HG03139 (cell line): ENCODE measurements around the gene GJD2.

Source experiments
- ATAC-seq: cut with Tn5 transposase; IDR thresholded peaks from one replicate; pipeline ENCODE4 v1.9.1; 2021; ENCODE audit not compliant: unreplicated experiment

GJD2 gene

GRCh38 chr15:34726406-34727100 lies 28.2 kb downstream of the GJD2 start:
- ATAC-seq = no peak

DNA sequence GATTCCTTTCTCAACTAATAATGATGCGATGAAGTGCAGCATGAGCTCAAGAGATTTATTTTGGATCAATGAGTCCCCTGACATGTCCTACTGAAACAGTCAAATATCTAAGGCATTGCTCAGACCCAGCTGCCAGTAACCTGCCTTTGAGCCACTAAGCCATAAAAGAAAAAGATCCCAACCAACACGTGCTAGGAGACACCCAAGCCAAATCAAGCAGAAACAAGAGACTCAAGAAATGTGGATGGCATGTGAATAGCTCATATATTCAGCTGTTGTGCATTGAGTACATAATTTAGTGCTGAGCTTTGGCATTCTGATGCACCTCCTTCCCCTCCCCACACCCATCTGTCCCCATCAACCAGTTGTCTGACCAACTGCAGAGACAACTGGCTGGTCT lies 29.2 kb downstream of the GJD2 start:
- no peak for ATAC-seq

- ATAC-seq = no peak
These were observed 30.3 kb downstream of the GJD2 start for GRCh38 chr15:34724481-34724880.

DNA sequence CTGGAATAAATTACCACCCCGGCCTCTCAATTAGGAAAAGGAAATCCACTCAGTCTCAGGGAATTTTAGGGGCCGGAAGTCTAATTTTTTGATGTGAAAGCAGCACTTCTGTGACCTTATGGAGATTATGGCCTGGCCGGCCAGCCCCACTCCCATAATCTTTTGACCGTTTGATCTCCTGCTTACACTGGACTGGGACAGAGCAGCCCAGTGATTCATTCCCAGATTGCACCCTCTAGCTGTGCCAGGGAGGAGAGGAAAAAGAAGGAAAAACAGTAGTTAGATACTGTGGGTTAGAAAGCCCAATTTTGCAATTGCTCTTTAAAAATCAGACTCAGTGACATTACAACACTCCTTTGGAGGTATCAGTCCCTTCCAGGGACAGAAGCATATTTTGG lies 32.4 kb downstream of the GJD2 start:
- ATAC-seq = no peak

DNA sequence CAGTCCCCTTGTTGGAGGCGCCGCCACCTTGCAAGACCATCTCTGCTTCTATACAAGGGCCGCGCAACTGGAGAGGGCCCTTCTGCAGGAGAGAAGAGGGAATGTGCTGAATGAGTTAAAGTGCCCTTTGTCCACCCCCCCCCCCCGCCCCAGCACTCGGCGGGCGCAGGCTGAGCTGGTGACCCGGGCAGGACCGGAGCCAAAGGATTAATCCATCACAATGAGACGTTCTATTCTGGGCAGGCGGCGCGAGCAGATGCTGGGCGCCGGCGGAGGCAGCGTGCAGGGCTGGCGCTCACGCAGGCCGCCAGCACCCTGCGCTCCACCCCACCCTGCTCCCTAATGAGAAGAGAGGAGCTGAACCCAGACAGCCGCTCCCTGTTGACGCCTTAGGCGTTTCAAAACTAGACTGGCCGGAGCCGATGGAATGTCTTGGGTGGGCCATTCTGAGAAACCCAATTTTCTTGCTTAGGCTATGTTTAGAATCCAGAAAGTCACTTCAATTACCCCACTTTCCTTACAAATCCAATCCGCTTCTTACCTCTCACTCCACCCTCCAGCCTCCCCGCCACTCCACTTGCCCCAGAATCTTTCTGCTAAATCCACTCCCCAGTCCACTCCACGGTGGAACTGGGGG lies 32.9 kb downstream of the GJD2 start:
- ATAC-seq = no peak

GRCh38 chr15:34721157-34721801 lies 33.5 kb downstream of the GJD2 start:
- ATAC-seq = no peak

DNA sequence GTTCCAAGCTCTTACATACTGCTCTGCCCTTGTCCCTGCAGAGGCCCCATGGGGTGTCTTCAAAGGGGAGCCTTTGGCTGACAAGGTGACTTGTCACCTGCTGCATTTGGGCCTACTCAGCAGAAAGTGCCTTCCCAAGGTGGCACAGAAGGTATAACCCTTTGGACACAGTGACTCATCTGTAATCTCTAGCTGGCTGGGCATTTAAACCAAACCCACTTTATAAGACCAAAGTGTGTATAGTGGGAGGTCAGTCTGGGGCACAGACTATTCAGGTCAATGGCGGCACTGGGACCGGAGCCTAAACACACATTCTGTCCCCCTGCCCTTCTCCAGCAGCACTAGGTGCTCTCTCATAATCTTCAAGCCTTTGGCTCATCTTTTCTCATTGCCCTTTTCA lies 35.1 kb downstream of the GJD2 start:
- no peak for ATAC-seq

DNA sequence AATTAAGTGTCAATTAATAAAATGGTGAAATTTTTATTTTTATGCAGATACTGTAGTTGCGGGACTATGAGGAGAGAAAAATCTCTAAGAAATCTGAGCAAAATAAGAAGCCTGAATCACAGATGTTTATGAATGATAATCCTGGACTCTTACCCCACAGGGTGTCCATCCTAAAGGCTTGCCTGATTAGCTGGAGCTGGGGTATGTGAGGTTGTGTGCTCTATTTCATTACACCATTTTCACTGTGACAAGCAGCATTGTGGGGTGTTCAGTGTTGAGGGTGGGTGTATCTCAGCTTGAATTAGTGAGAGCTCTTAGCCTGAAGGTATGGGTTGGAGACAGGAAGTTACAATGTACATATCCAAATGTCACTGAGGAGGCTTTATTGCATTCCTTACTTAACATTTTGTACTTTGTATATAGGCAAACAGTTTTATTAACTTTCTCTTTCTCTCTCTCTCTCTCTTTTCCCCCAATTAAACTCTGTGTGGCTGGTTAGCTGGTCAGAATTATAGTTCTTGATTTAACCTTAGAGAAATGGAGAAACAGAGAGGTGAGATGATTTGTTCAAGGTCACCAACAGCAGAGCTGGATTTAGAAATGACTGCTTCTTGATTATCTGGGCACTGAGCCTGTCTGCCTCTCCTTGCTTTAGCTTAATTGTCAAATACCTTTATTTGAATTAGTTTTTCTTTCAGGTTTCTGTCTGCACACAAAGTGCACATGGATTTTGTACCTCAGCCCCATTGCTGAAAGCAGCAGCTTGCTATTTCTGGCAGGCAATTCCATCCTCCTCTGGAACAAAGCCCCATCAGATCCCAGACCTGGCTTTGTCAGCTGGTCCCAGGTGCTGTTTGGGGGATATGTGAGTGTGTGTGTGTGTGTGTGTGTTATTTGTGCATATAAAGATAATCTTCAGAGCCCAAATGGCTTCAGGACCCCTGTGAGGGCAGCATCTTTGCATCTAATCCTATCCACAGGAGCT lies 35.8 kb downstream of the GJD2 start:
- no peak for ATAC-seq

- ATAC-seq = no peak
These were observed 37.1 kb downstream of the GJD2 start for GRCh38 chr15:34717729-34718128.

- ATAC-seq = no peak
These were observed 38.7 kb downstream of the GJD2 start for GRCh38 chr15:34716111-34716510.

DNA sequence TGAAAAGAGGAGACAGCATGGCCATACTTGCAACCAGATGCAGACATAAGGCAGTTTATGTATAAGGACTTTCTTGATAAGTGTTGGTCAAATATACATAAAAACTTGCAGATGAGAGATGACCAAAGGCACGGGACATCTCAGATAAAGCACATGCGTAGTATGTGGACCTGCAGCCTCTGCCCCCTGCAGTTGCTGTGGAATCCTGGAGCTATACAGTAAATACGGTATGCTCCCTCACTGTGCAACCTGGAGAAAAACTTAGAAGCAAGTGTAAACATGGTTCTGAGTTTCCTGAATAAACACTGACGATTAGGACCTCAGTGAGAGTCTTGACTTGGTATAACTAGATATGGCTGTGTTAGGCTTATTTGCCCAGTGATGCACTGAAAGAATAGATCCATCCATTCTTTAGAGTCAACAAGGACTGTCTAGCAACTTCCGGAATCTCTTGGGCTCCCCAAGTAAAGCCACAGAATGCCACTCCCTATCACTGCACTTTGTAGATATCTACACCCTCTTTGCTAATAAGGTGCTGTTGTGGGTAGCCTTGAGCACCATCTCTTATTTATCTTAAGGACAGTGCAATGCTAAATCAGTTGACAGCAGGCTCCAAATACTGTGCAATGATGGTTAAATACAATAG lies 40.2 kb downstream of the GJD2 start:
- ATAC-seq = no peak

DNA sequence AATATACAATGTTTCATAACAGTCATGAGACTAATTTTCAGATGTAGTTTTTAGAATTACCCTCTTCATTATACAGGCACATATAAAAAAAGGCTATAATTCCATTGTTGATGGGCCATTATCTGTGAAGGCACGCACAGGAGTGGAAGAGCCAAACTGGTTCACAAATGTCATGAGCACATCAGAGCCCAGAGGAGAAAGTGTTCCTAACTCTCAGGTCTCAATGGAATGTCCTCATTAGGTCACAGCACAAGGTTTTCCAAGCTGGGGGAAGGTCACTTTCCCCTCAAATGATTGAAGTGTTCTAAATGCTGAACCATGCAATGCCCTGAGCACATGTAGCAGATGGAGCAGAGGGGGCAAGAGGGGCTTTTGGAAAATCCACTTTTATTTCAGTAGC lies 41.2 kb downstream of the GJD2 start:
- ATAC-seq = no peak

DNA sequence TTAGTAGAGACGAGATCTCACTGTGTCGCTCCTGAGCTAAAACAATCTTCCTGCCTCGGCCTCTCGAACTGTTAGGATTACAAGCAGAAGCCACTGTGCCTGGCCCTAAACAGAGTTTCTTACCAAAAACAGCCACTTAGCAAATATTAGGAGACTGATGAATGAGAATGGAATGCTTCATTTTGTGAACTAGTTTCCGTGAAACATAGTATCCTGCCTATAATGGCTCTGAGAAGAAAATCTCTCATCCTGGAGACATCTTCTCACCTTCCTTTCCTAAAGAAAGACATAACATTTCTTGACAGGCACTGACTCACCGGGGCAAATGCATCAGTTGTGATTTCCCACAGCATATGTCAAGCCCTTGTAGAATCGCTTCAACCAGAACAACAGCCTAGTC lies 44.9 kb downstream of the GJD2 start:
- ATAC-seq = no peak

- ATAC-seq = no peak
These were observed 46.4 kb downstream of the GJD2 start for GRCh38 chr15:34708422-34708821.

DNA sequence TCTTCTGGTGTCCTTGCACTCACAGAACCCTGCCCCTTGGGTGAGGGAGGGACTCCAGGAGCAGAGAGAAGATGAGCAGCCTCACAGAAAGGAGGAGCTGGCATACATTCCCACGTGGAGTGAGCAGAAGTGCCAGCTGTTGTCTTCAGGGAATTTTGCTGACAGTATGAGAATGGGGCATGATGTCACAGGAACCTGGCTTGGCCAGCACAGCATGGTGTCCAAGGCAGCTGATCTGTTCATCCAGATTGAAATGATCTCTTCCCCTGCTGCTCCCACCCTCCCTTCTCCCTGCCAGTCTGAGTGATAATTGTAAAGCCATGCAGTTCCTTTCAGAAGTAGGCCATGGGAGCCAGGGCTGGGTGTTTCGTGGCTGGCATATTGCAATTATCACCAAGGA lies 53.3 kb downstream of the GJD2 start:
- ATAC-seq = no peak
